Uterus (tissue), 4 donors: ENCODE results near the gene PTGER2. TPM values are rescaled to one million over a fixed set of nuclear protein-coding genes. Genes with fewer than 3 reads are reported as not detected.

ENCODE experiments used
- DNase-seq, 2 donors: peaks; one replicate each; pipeline ENCODE4 v3.0.0-alpha.2; 2019 to 2020
- H3K27ac ChIP-seq, 2 donors: fragments of 200-600 bp; sonication (generic); 1 replicate in 1 of 2; 2 replicates in 1 of 2; pipeline ENCODE4 v1.5.1; 2016 to 2018
- H3K27me3 ChIP-seq, 2 donors: fragments of 200-600 bp; sonication (generic); one replicate each; pipeline ENCODE4 v1.5.1; 2018 to 2019; ENCODE audit warnings: control low read depth in 1 of 2
- H3K36me3 ChIP-seq, 2 donors: fragments of 200-600 bp; sonication (generic); one replicate each; pipeline ENCODE4 v1.5.1; 2019; ENCODE audit warnings: control low read depth in 1 of 2
- H3K4me1 ChIP-seq, 2 donors: fragments of 200-600 bp; sonication (generic); one replicate each; pipeline ENCODE4 v1.5.1; 2018 to 2019; ENCODE audit warnings: control low read depth in 1 of 2
- H3K4me3 ChIP-seq, 2 donors: fragments of 200-600 bp; sonication (generic); 1 replicate in 1 of 2; 2 replicates in 1 of 2; pipeline ENCODE4 v1.5.1; 2018 to 2019; ENCODE audit warnings: mild to moderate bottlenecking in 1 of 2
- H3K9me3 ChIP-seq, 2 donors: fragments of 200-600 bp; sonication (generic); one replicate each; pipeline ENCODE4 v1.5.1; 2019; ENCODE audit warnings: control low read depth in 1 of 2
- POLR2A ChIP-seq, 2 donors: fragments of 450-650 bp; IDR thresholded peaks; one replicate each; pipeline ENCODE4 v1.6.1; 2016; ENCODE audit warnings: antibody characterized with exemption in 2 of 2, mild to moderate bottlenecking in 1 of 2, moderate library complexity in 1 of 2
- intact Hi-C: fragments of 100-400 bp; cut with DNase I; formaldehyde crosslinking; loops from one replicate; pipeline ENCODE4 v1.15.1; 2023; ENCODE audit warnings: low total_unique reads
- total RNA-seq, 4 donors: library from RNA; depleted of rRNA in 3 of 4; stranded (reverse); fragments of >200 nt in 3 of 4; gene quantifications; one replicate each; pipeline versions ENCODE4 v1.1.0 to v1.2.4, GENCODE V29; 2014 to 2023
- TF ChIP-seq, protein P1 (sequence below), 4 experiments: fragments of 200-600 bp in 2 of 4; fragments of 450-650 bp in 2 of 4; sonication (generic) in 2 of 4; IDR thresholded peaks; one replicate each; pipeline ENCODE4 v1.5.1; 2016 to 2019; ENCODE audit warnings: antibody characterized with exemption in 4 of 4, mild to moderate bottlenecking in 2 of 4, moderate library complexity in 1 of 4
- donor health status: DM: yes; HTN: yes; CAD: no.

PTGER2 gene
- total RNA-seq, result 1 to 10 TPM; 1.5 to 7.1 (median 4.7) TPM

DNA sequence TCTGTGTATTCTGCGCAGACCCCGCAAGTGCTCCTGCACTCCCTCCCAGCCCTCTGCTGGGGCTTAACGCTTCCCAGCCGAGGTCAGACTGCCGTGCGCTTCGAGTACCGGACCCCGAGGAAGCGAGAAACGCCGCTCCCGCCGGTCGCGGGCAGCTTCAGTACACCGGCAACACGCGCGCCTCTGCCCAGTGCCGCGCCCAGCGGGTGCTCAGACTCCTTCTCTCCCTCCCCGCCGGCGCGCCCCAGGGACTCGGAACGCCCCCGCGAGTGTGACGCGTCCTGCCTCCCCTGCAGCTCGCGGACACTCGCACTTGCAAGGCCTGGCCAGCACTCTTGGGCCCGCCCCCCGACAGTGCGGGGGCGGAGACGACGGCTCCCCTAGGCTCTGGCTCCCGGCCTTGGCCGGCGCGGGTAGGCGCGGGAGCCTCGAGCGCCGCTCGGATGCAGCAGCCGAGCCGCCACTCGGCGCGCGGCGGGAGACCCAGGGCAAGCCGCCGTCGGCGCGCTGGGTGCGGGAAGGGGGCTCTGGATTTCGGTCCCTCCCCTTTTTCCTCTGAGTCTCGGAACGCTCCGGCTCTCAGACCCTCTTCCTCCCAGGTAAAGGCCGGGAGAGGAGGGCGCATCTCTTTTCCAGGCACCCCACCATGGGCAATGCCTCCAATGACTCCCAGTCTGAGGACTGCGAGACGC lies at the start of gene PTGER2:
TSS of gene PTGER2 (plus strand) at position 410 of the 692 bp plus-strand sequence. CDS start at position 647, 237 bp downstream.
- Histone ChIP-seq H3K4me1 (peaks cover 0 to 6% of the 10 kb centered on the region in 2 donors), H3K27me3 (no peaks in the 10 kb centered on the region), H3K4me3 (peak within 1 kb of the TSS; percentile 50 to 58), H3K36me3 (no peaks in the 10 kb centered on the region), H3K9me3 (no peaks in the 10 kb centered on the region), H3K27ac (peak within 1 kb of the TSS; percentile 68 to 86)
- DNase-seq, result peak; percentile 90 to 92
- TF ChIP-seq POLR2A (IDR thresholded peaks at IDR 0.05), result peak in 1 of 2 donors; percentile 65
- TF ChIP-seq, protein P1, sequence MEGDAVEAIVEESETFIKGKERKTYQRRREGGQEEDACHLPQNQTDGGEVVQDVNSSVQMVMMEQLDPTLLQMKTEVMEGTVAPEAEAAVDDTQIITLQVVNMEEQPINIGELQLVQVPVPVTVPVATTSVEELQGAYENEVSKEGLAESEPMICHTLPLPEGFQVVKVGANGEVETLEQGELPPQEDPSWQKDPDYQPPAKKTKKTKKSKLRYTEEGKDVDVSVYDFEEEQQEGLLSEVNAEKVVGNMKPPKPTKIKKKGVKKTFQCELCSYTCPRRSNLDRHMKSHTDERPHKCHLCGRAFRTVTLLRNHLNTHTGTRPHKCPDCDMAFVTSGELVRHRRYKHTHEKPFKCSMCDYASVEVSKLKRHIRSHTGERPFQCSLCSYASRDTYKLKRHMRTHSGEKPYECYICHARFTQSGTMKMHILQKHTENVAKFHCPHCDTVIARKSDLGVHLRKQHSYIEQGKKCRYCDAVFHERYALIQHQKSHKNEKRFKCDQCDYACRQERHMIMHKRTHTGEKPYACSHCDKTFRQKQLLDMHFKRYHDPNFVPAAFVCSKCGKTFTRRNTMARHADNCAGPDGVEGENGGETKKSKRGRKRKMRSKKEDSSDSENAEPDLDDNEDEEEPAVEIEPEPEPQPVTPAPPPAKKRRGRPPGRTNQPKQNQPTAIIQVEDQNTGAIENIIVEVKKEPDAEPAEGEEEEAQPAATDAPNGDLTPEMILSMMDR (IDR thresholded peaks at IDR 0.05), result no peak
- intact Hi-C loops, result no loop called here

GRCh38 chr14:52265253-52265652 lies 48.9 kb upstream of the PTGER2 start:
- Histone ChIP-seq H3K27ac (no peak overlapping the region), H3K4me3 (no peak overlapping the region), H3K27me3 (no peaks in the 10 kb centered on the region), H3K4me1 (peaks cover 0 to 7% of the 10 kb centered on the region in 2 donors), H3K36me3 (no peaks in the 10 kb centered on the region), H3K9me3 (no peaks in the 10 kb centered on the region)
- TF ChIP-seq POLR2A (IDR thresholded peaks at IDR 0.05), result no peak
- TF ChIP-seq, protein P1 (IDR thresholded peaks at IDR 0.05), result no peak
- DNase-seq, result no peak
- intact Hi-C loops, result no loop called here

DNA sequence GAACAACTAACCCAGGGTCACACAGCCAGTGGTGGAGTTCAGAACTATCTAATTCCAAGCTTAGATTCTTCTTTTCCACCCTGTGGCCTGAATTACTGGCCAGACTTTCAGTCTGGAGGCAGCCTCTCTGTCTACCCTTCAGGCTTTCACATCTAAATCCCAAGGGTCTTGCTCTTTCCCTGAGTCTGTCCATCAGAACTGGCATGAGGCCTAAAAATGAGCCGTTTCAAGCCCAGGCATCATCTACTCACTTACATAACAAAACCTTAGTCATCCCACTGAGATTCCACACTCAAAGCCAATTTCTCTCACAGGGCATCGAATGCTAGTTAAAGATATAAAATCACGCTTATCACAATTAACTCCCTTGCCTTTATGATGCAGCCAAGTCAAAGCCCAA lies 47.9 kb upstream of the PTGER2 start:
- H3K4me1 ChIP-seq, result peaks cover 0 to 7% of the 10 kb centered on the region in 2 donors
- intact Hi-C loops, result no loop called here
- H3K27me3 ChIP-seq, result no peaks in the 10 kb centered on the region
- H3K4me3 ChIP-seq, result no peak overlapping the region
- no peaks in the 10 kb centered on the region for H3K9me3 ChIP-seq
- DNase-seq, result peak; percentile 57 to 64
- peak overlapping the region; percentile 24 to 52 for H3K27ac ChIP-seq
- TF ChIP-seq, protein P1 (IDR thresholded peaks at IDR 0.05), result no peak
- no peak for TF ChIP-seq POLR2A (IDR thresholded peaks at IDR 0.05)
- H3K36me3 ChIP-seq, result no peaks in the 10 kb centered on the region

DNA sequence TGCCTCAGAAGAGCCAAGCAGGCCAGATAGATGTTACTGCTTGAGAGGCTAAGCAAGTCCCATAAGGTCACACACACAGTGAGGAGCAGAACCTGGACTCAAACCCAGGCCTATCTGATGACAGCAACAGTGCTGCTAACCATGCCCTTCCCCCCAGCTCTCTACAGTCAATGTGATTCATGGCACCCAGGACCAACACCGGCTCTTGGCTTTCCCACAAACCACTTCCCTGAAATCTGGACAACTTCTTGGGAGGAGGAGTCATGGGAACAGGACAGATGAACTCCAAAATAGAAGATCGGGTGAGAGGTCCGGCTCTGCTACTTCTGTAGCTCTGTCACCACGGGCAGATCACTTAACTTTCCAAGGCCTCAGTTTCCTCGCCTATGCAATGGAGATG lies 47.3 kb upstream of the PTGER2 start:
- intact Hi-C loops, result no loop called here
- H3K9me3 ChIP-seq, result no peaks in the 10 kb centered on the region

More for the DNA sequence above, 47.3 kb upstream of the PTGER2 start:
- Histone ChIP-seq H3K27me3 (no peaks in the 10 kb centered on the region), H3K27ac (peak overlapping the region; percentile 24 to 52), H3K4me1 (peaks cover 0 to 7% of the 10 kb centered on the region in 2 donors), H3K36me3 (no peaks in the 10 kb centered on the region), H3K4me3 (peak overlapping the region in 1 of 2 donors; percentile 41)
- peak in 1 of 2 donors; percentile 31 for DNase-seq
- TF ChIP-seq POLR2A (IDR thresholded peaks at IDR 0.05), result no peak
- TF ChIP-seq, protein P1 (IDR thresholded peaks at IDR 0.05), result no peak
